HL-60 (cell line): ENCODE measurements around the gene IL11.

ENCODE experiments used
- CTCF ChIP-seq: IDR thresholded peaks from one replicate; pipeline ENCODE4 v1.5.1; 2011; ENCODE audit warnings: low read length, control low read depth, inconsistent platforms; ENCODE audit not compliant: insufficient read depth
- GABPA ChIP-seq: IDR thresholded peaks from 2 replicates; pipeline ENCODE4 v1.6.1; 2012; ENCODE audit warnings: low read depth
- POLR2AphosphoS5 ChIP-seq: IDR thresholded peaks from 2 replicates; pipeline ENCODE4 v1.6.1; 2012; ENCODE audit warnings: low read depth
- REST ChIP-seq: IDR thresholded peaks from 2 replicates; pipeline ENCODE4 v1.6.1; 2012; ENCODE audit warnings: low read depth; ENCODE audit not compliant: insufficient replicate concordance
- SPI1 ChIP-seq: IDR thresholded peaks from 2 replicates; pipeline ENCODE4 v1.6.1; 2012; ENCODE audit warnings: low read depth, mild to moderate bottlenecking, borderline replicate concordance

GRCh38 chr19:55362990-55363716 is 7.1 kb downstream of the IL11 start, which contains the start of gene GARIN5B:
- TF ChIP-seq CTCF (no peak), POLR2AphosphoS5 (no peak), REST (no peak), GABPA (no peak), SPI1 (no peak)
